ENCODE results near the gene JCAD. TPM values are rescaled to one million over a fixed set of nuclear protein-coding genes. Genes with fewer than 3 reads are reported as not detected.

Gene JCAD
- total and polyA plus RNA-seq, 2 of the 8 experiments (the other 6 are each of a cell fraction or from before 2014, with no cell fraction given): 0.56 to 5.2 TPM

GRCh38 chr10:30050411-30050810, 9.0 kb downstream of the JCAD start (continued):
- TF ChIP-seq PHF8 (conservative IDR thresholded peaks at IDR 0.05; ENCODE audit: low read depth, low read length) (no peak), TCF12 (IDR thresholded peaks at IDR 0.05; ENCODE audit: low read depth, low read length) (no peak), NRF1 (IDR thresholded peaks at IDR 0.05; ENCODE audit: low read depth, low read length) (no peak), ASH2L (IDR thresholded peaks at IDR 0.05; ENCODE audit: low read length) (no peak), CTBP2 (IDR thresholded peaks at IDR 0.05; ENCODE audit: borderline replicate concordance, insufficient read depth, insufficient read length, low read length) (no peak)
